ENCODE results near the gene SH3BP1. TPM values are rescaled to one million over a fixed set of nuclear protein-coding genes. Genes with fewer than 3 reads are reported as not detected.

Gene SH3BP1
- total and polyA plus RNA-seq, 2 of the 8 experiments (the other 6 are each of a cell fraction or from before 2014, with no cell fraction given) = 23.9 to 40.3 TPM

- no peak overlapping the region for H2BK20ac ChIP-seq (ENCODE audit: low read length)
- no peak overlapping the region for H4K91ac ChIP-seq (replicated peaks; ENCODE audit: insufficient read length, low read length)
- DNase-seq (ENCODE audit: low read depth in 1 of 2, low spot score in 2 of 2) = peak in 1 of 2 experiments; percentile 100
- peaks cover 0 to 18% (median 9%) of the 10 kb centered on the region in 4 experiments; a peak in 6 of 8 replicates for H3K36me3 ChIP-seq (ENCODE audit: control insufficient read depth in 2 of 4, insufficient read depth in 4 of 4, low read length in 3 of 4)
- peak; percentile 81 to 92 (median 91) for TF ChIP-seq CTCF (IDR thresholded peaks at IDR 0.05; ENCODE audit: control extremely low read depth in 1 of 3, insufficient read depth in 1 of 3, low read depth in 1 of 3, low read length in 3 of 3)
- TF ChIP-seq POLR2AphosphoS5 (IDR thresholded peaks at IDR 0.05; ENCODE audit: low read depth, low read length) = no peak
- TF ChIP-seq TCF12 (IDR thresholded peaks at IDR 0.05; ENCODE audit: low read depth, low read length) = no peak
- peak; percentile 59 to 83 for TF ChIP-seq RAD21 (IDR thresholded peaks at IDR 0.05 in 1 of 2, conservative IDR thresholded peaks at IDR 0.05 in 1 of 2; ENCODE audit: low read depth in 2 of 2, low read length in 2 of 2)
- 0 out of 4 replicates have a peak, but pooled peaks of 1 of the 2 experiments have one; percentile 38 for TF ChIP-seq SIN3A (conservative IDR thresholded peaks at IDR 0.05 in 1 of 2, IDR thresholded peaks at IDR 0.05 in 1 of 2; ENCODE audit: low read depth in 1 of 2, low read length in 2 of 2)
- peak; percentile 56; the same call in 1 of the 2 replicates for TF ChIP-seq GABPA (IDR thresholded peaks at IDR 0.05; ENCODE audit: borderline replicate concordance, insufficient read depth, low read length)
- no peak overlapping the region for H3K23ac ChIP-seq (ENCODE audit: insufficient read length)
- H3K9me3 ChIP-seq (ENCODE audit: insufficient read depth in 2 of 2, low read depth in 1 of 2, low read length in 1 of 2) = no peaks in the 10 kb centered on the region
- H3K18ac ChIP-seq (ENCODE audit: extremely low read depth, low read length) = no peak overlapping the region
- H3K23me2 ChIP-seq (ENCODE audit: low read depth, low read length) = peaks cover 8% of the 10 kb centered on the region
- no peaks in the 10 kb centered on the region for H3K27me3 ChIP-seq (replicated peaks in 1 of 4; ENCODE audit: control insufficient read depth in 3 of 4, extremely low read depth in 1 of 4, insufficient read depth in 3 of 4, low read length in 3 of 4)
- ChIA-PET POLR2A (ENCODE audit: partially characterized antibody) (interaction anchor here (0.5 to 5.3 kb wide), 12 partner anchors 11 to 164 kb away, joined by 3 to 32 read pairs (median 6); partner anchors contain the start of genes GCAT, GGA1, NOL12 and PDXP), CTCF (ENCODE audit: partially characterized antibody) (interaction anchor here (0.5 to 11.4 kb wide), 46 partner anchors 11 to 743 kb away, joined by 3 to 261 read pairs (median 4); partner anchors contain the start of genes GGA1, LGALS1, NOL12 and PDXP)
- H3K27ac ChIP-seq (ENCODE audit: low read depth, low read length) = no peak overlapping the region
- H3K79me2 ChIP-seq (ENCODE audit: control insufficient read depth in 1 of 2, insufficient read depth in 2 of 2, low read length in 2 of 2) = no peaks in the 10 kb centered on the region; a peak in 1 of 4 replicates
- H4K5ac ChIP-seq (ENCODE audit: insufficient read length, low read depth, low read length) = no peak overlapping the region
- WGBS, 2 experiments (ENCODE audit: extremely low coverage in 1 of 2, insufficient coverage in 1 of 2, insufficient read length in 1 of 2, insufficient replicate concordance in 2 of 2, low coverage in 1 of 2, low lambda C conversion rate in 2 of 2, missing lambda C conversion rate in 1 of 2) = 68% methylated on average over 9 of the region's 9 CpGs; no CpG with 5 or more reads in 1 of the 2 experiments
- FAIRE-seq = peak; percentile 72
- H3K4me1 ChIP-seq (replicated peaks in 1 of 4; ENCODE audit: control insufficient read depth in 3 of 4, insufficient read depth in 4 of 4, low read length in 3 of 4) = peaks cover 0 to 18% (median 14%) of the 10 kb centered on the region in 4 experiments; a peak in 6 of 7 replicates
- H3K14ac ChIP-seq (ENCODE audit: insufficient read length) = no peak overlapping the region
- H2AK5ac ChIP-seq (ENCODE audit: low read depth, low read length) = no peak overlapping the region
- no peak overlapping the region for H3K9ac ChIP-seq (replicated peaks in 1 of 4; ENCODE audit: extremely low read depth in 1 of 4, low read depth in 3 of 4, low read length in 3 of 4)
- H3K4ac ChIP-seq (replicated peaks; ENCODE audit: insufficient read length, low read depth, low read length) = peak overlapping the region; percentile 92
- peak overlapping the region; percentile 61 for H2BK5ac ChIP-seq (ENCODE audit: low read depth, low read length)
- peaks cover 0 to 15% of the 10 kb centered on the region in 2 experiments for H4K20me1 ChIP-seq (replicated peaks in 1 of 2; ENCODE audit: control insufficient read depth in 1 of 2, insufficient read depth in 2 of 2, low read length in 2 of 2)
- H2AFZ ChIP-seq (ENCODE audit: low read length) = no peak overlapping the region
- H3K4me3 ChIP-seq (ENCODE audit: extremely low read depth in 1 of 4, insufficient read depth in 2 of 4, low read depth in 3 of 4, low read length in 4 of 4) = no peak overlapping the region
- H3K56ac ChIP-seq (replicated peaks; ENCODE audit: insufficient read length, low read depth, low read length) = no peak overlapping the region
- no peak overlapping the region; the same call in 1 of the 2 replicates for H4K8ac ChIP-seq (ENCODE audit: extremely low read depth, insufficient read depth, low read length)
- no peak overlapping the region for H3K4me2 ChIP-seq (ENCODE audit: insufficient read depth in 1 of 2, low read depth in 2 of 2, low read length in 2 of 2)
- H2BK120ac ChIP-seq (replicated peaks; ENCODE audit: low read depth, low read length) = no peak overlapping the region
- no peak overlapping the region for H2BK15ac ChIP-seq (ENCODE audit: low read length)
- H3K79me1 ChIP-seq (ENCODE audit: low read depth, low read length) = 0 out of 2 replicates have a peak, but pooled peaks cover 2% of the 10 kb centered on the region
- H2BK12ac ChIP-seq (ENCODE audit: low read depth, low read length) = no peak overlapping the region
Measured at GRCh38 chr22:37643225-37643847, 3.9 kb downstream of the SH3BP1 start.

All from H1 (cell line).